C4-2B (cell line): Measurements from ENCODE around the gene CYTH2.

Experiments
- CTCF ChIP-seq: fragments of 450-650 bp; conservative IDR thresholded peaks from 2 replicates; pipeline ENCODE4 v1.5.1; 2017; ENCODE audit warnings: mild to moderate bottlenecking
- ZFX ChIP-seq: fragments of 450-650 bp; IDR thresholded peaks from 2 replicates; pipeline ENCODE4 v1.6.1; 2017

- no peak for TF ChIP-seq CTCF
- no peak for TF ChIP-seq ZFX
Observed at GRCh38 chr19:48496959-48497727, 28.0 kb downstream of the CYTH2 start.
